AG04450 (cell line): ENCODE measurements around the gene EXT2. TPM values are rescaled to one million over a fixed set of nuclear protein-coding genes. Genes with fewer than 3 reads are reported as not detected.

Experiments used
- CTCF ChIA-PET: fragments of 300-600, 350-600 bp; formaldehyde crosslinking; extraction: SDS; loops from one replicate; lab custom pipeline; 2022; ENCODE audit warnings: antibody characterized with exemption, inconsistent platforms; lab: Charles Lee
- POLR2A ChIA-PET: fragments of 350-600 bp; formaldehyde crosslinking; extraction: SDS; loops from one replicate; lab custom pipeline; 2021; ENCODE audit warnings: antibody characterized with exemption, inconsistent platforms; lab: Yijun Ruan, JAX
- DNase-seq: peaks from one replicate; pipeline ENCODE4 v3.0.0-alpha.2; 2011; ENCODE audit warnings: low read depth, low spot score
- H3K27ac ChIP-seq: one replicate; pipeline ENCODE4 v1.5.1; 2012; ENCODE audit warnings: low read depth, low read length, control low read depth
- H3K27me3 ChIP-seq: one replicate; pipeline ENCODE4 v1.6.0; 2012; ENCODE audit warnings: low read length; ENCODE audit not compliant: control insufficient read depth, insufficient read depth
- H3K4me3 ChIP-seq: 2 replicates; pipeline ENCODE4 v1.5.1; 2011; ENCODE audit warnings: mild to moderate bottlenecking, low read depth, low read length, control low read depth
- H3K9me3 ChIP-seq: 2 replicates; pipeline ENCODE4 v1.5.1; 2012; ENCODE audit warnings: low read length; ENCODE audit not compliant: control insufficient read depth, insufficient read depth
- CTCF ChIP-seq: IDR thresholded peaks from 2 replicates; pipeline ENCODE4 v1.5.1; 2011; ENCODE audit warnings: low read depth, low read length, control low read depth, inconsistent platforms
- polyA plus RNA-seq: library from polyadenylated mRNA; depleted of rRNA; stranded (reverse); fragments of >200 nt; gene quantifications from 2 replicates; pipeline ENCODE4 v1.2.3, GENCODE V29; 2011

The EXT2 gene
- polyA plus RNA-seq, 1 experiment, result 138 TPM

GRCh38 chr11:44051171-44051570 is 44.3 kb upstream of the EXT2 start:
- ChIA-PET POLR2A (no interaction called here), CTCF (no interaction called here)
- DNase-seq, result no peak
- no peak overlapping the region for H3K4me3 ChIP-seq
- peaks cover 21% of the 10 kb centered on the region for H3K27me3 ChIP-seq
- H3K27ac ChIP-seq, result no peak overlapping the region
- no peak for TF ChIP-seq CTCF
- no peaks in the 10 kb centered on the region for H3K9me3 ChIP-seq

GRCh38 chr11:44057340-44057739 is 38.1 kb upstream of the EXT2 start:
- H3K27ac ChIP-seq, result no peak overlapping the region
- H3K4me3 ChIP-seq, result no peak overlapping the region
- H3K27me3 ChIP-seq, result peaks cover 23% of the 10 kb centered on the region
- TF ChIP-seq CTCF, result no peak
- H3K9me3 ChIP-seq, result no peaks in the 10 kb centered on the region
- ChIA-PET CTCF (interaction anchor here (1.4 to 2.3 kb wide), 2 partner anchors 37 to 168 kb away, joined by 5 to 7 read pairs; no protein-coding TSS in a partner anchor), POLR2A (no interaction called here)
- DNase-seq, result no peak

GRCh38 chr11:44058275-44058674 is 37.2 kb upstream of the EXT2 start:
- DNase-seq, result no peak
- H3K4me3 ChIP-seq, result no peak overlapping the region
- H3K9me3 ChIP-seq, result no peaks in the 10 kb centered on the region
- CTCF ChIA-PET, result interaction anchor here (1.4 kb wide), 1 partner anchor 36 kb away, joined by 5 read pairs; no protein-coding TSS in a partner anchor
- peaks cover 23% of the 10 kb centered on the region for H3K27me3 ChIP-seq
- POLR2A ChIA-PET, result no interaction called here
- TF ChIP-seq CTCF, result no peak
- H3K27ac ChIP-seq, result no peak overlapping the region

- ChIA-PET POLR2A (interaction anchor here (0.6 kb wide), 2 partner anchors 62 to 74 kb away, joined by 3 read pairs; no protein-coding TSS in a partner anchor), CTCF (interaction anchor here (0.6 to 2.1 kb wide), 8 partner anchors 29 to 614 kb away, joined by 3 to 13 read pairs (median 5); partner anchors contain the start of gene EXT2)
- Histone ChIP-seq H3K27ac (no peak overlapping the region), H3K4me3 (no peak overlapping the region), H3K27me3 (peaks cover 9% of the 10 kb centered on the region), H3K9me3 (no peaks in the 10 kb centered on the region; the same call in 1 of the 2 replicates)
- DNase-seq, result no peak
- TF ChIP-seq CTCF, result no peak
These were observed 30.3 kb upstream of the EXT2 start for GRCh38 chr11:44065161-44065661.
